CD4-positive, alpha-beta T cell (primary cell): ENCODE data around the gene ADARB2. TPM values are rescaled to one million over a fixed set of nuclear protein-coding genes. Genes with fewer than 3 reads are reported as not detected.

Source experiments
- ATAC-seq: fragments of 200-7000 bp; cut with Tn5 transposase; one replicate; pipeline ENCODE4 v1.10.0; 2022; ENCODE audit warnings: mild to moderate bottlenecking; ENCODE audit not compliant: poor library complexity
- CTCF ChIA-PET: fragments of 350-600 bp; sonication (Branson Sonifier 250); formaldehyde crosslinking; loops from one replicate; lab custom pipeline; 2021; ENCODE audit warnings: antibody characterized with exemption, inconsistent platforms; lab: Charles Lee
- POLR2A ChIA-PET: fragments of 350-600 bp; sonication (Branson Sonifier 250); formaldehyde crosslinking; loops from one replicate; lab custom pipeline; 2021; ENCODE audit warnings: antibody characterized with exemption, inconsistent platforms; lab: Charles Lee
- DNase-seq, 14 experiments: peaks; one replicate each; pipeline ENCODE4 v3.0.0-alpha.2; 2013 to 2020; ENCODE audit warnings: mixed read lengths in 2 of 14
- H3K27ac ChIP-seq, 2 donors: one replicate each; pipeline versions ENCODE4 v1.5.1 to v1.7.0; 2013; ENCODE audit warnings: low read length in 2 of 2, low read depth in 1 of 2, mild to moderate bottlenecking in 1 of 2
- H3K27me3 ChIP-seq, 2 experiments: 1 replicate in 1 of 2; 2 replicates in 1 of 2; pipeline versions ENCODE4 v1.6.1 to v1.7.0; 2013; ENCODE audit warnings: low read length in 2 of 2, control low read depth in 1 of 2, mild to moderate bottlenecking in 1 of 2, moderate library complexity in 1 of 2; ENCODE audit not compliant: insufficient read depth in 2 of 2, control insufficient read depth in 1 of 2
- H3K36me3 ChIP-seq: one replicate; pipeline ENCODE4 v1.6.1; 2013; ENCODE audit warnings: low read length, control low read depth; ENCODE audit not compliant: insufficient read depth
- H3K4me1 ChIP-seq: one replicate; pipeline ENCODE4 v1.6.1; 2013; ENCODE audit warnings: low read length, control low read depth; ENCODE audit not compliant: insufficient read depth
- H3K4me3 ChIP-seq: one replicate; pipeline ENCODE4 v1.5.1; 2013; ENCODE audit warnings: mild to moderate bottlenecking, low read length, moderate library complexity
- H3K9me3 ChIP-seq, 2 experiments: 1 replicate in 1 of 2; 2 replicates in 1 of 2; pipeline versions ENCODE4 v1.6.1 to v1.7.0; 2013; ENCODE audit warnings: low read length in 2 of 2, mild to moderate bottlenecking in 2 of 2, control low read depth in 1 of 2, moderate library complexity in 1 of 2; ENCODE audit not compliant: control insufficient read depth in 1 of 2, insufficient read depth in 1 of 2
- H3K27ac Mint-ChIP-seq: one replicate; pipeline ENCODE4 v1.8.0; 2020; ENCODE audit warnings: mixed read lengths
- H3K27me3 Mint-ChIP-seq: one replicate; pipeline ENCODE4 v1.8.0; 2021; ENCODE audit warnings: mixed read lengths
- H3K36me3 Mint-ChIP-seq: one replicate; pipeline ENCODE4 v1.8.0; 2021; ENCODE audit warnings: low read depth, mixed read lengths
- H3K4me1 Mint-ChIP-seq: one replicate; pipeline ENCODE4 v1.8.0; 2021; ENCODE audit warnings: low read depth, mixed read lengths
- H3K4me3 Mint-ChIP-seq: one replicate; pipeline ENCODE4 v1.8.0; 2020; ENCODE audit warnings: mild to moderate bottlenecking, mixed read lengths
- H3K9me3 Mint-ChIP-seq: one replicate; pipeline ENCODE4 v1.8.0; 2020; ENCODE audit warnings: mixed read lengths
- intact Hi-C, 2 experiments: fragments of 100-400 bp; cut with DNase I in 1 of 2; cut with micrococcal nuclease in 1 of 2; formaldehyde crosslinking; loops; one replicate each; pipeline versions ENCODE4 v1.15.1 to v1.9.0; 2023 to 2025; cut with DNase I, micrococcal nuclease
- total RNA-seq, 174 experiments: library from RNA in 2 of 174; stranded (reverse) in 2 of 174; gene quantifications; one replicate each; pipeline ENCODE4 v1.2.3 and lab custom pipeline; 2021 to 2026
- TF ChIP-seq, protein P1 (sequence below): fragments of 200-600 bp; IDR thresholded peaks from one replicate; pipeline ENCODE4 v1.8.0; 2022; ENCODE audit warnings: antibody characterized with exemption, mild to moderate bottlenecking

ADARB2 gene
- total RNA-seq, 2 experiments from 2014 or later: 0.14 TPM; not detected in 1

- no peak overlapping the region for H3K27ac Mint-ChIP-seq
- ChIA-PET CTCF (no interaction called here), POLR2A (no interaction called here)
- H3K4me1 ChIP-seq: no peaks in the 10 kb centered on the region
- H3K27me3 Mint-ChIP-seq: peaks cover 13% of the 10 kb centered on the region
- H3K4me3 ChIP-seq: no peak overlapping the region
- H3K9me3 ChIP-seq: peaks cover 0 to 7% of the 10 kb centered on the region in 2 experiments
- H3K36me3 ChIP-seq: no peaks in the 10 kb centered on the region
- H3K27me3 ChIP-seq: no peaks in the 10 kb centered on the region
- ATAC-seq: no peak
- H3K4me1 Mint-ChIP-seq: no peaks in the 10 kb centered on the region
- intact Hi-C loops: no loop called here
- DNase-seq: no peak
- TF ChIP-seq, protein P1, sequence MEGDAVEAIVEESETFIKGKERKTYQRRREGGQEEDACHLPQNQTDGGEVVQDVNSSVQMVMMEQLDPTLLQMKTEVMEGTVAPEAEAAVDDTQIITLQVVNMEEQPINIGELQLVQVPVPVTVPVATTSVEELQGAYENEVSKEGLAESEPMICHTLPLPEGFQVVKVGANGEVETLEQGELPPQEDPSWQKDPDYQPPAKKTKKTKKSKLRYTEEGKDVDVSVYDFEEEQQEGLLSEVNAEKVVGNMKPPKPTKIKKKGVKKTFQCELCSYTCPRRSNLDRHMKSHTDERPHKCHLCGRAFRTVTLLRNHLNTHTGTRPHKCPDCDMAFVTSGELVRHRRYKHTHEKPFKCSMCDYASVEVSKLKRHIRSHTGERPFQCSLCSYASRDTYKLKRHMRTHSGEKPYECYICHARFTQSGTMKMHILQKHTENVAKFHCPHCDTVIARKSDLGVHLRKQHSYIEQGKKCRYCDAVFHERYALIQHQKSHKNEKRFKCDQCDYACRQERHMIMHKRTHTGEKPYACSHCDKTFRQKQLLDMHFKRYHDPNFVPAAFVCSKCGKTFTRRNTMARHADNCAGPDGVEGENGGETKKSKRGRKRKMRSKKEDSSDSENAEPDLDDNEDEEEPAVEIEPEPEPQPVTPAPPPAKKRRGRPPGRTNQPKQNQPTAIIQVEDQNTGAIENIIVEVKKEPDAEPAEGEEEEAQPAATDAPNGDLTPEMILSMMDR: no peak
- H3K27ac ChIP-seq: no peak overlapping the region
- H3K4me3 Mint-ChIP-seq: no peak overlapping the region
- H3K36me3 Mint-ChIP-seq: no peaks in the 10 kb centered on the region
- no peaks in the 10 kb centered on the region for H3K9me3 Mint-ChIP-seq
These were observed 463.1 kb downstream of the ADARB2 start for GRCh38 chr10:1274111-1274661.

DNA sequence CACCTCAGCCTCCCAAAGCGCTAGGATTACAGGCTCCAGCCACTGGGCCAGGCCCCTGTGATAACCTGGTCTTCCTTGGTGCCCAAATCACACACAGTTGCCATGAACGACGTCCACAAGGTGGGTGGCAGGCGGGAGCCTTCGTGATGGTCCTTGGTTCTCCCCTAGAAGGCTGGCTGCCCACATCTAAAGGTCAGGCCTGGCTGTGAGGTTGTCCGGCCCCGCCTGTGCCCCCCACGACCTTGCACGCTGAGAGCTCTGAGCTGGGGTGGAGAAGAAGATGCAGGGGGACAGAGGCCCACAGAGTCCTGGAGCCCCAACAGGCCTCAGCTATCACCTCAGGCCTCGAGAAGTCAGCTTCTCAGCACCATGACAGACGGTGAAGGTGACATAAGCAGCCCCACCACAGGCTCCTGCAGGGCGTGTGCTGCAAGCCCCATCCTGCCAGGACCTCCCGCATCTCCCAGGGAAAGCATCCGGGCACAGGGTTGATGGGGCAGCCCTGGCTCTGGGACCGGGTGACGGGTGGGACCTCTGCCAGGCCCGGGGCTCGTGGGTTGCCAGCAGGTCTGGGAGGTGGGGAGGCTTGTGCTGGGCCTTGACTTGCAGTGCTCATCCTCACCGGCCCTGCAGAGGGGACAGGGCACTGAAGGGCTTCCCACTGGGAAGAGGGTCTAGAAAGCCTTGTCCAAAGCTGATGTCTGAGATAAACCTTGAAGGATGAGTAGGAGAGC is 463.8 kb downstream of the ADARB2 start:
- no peak for DNase-seq
- Mint-ChIP-seq H3K27me3 (peaks cover 11% of the 10 kb centered on the region), H3K4me1 (no peaks in the 10 kb centered on the region), H3K4me3 (no peak overlapping the region), H3K9me3 (no peaks in the 10 kb centered on the region), H3K27ac (no peak overlapping the region), H3K36me3 (no peaks in the 10 kb centered on the region)
- Histone ChIP-seq H3K27me3 (no peaks in the 10 kb centered on the region), H3K4me1 (no peaks in the 10 kb centered on the region), H3K36me3 (no peaks in the 10 kb centered on the region), H3K4me3 (no peak overlapping the region), H3K9me3 (peaks cover 0 to 7% of the 10 kb centered on the region in 2 experiments), H3K27ac (no peak overlapping the region)
- intact Hi-C loops: no loop called here
- TF ChIP-seq, protein P1: no peak
- no peak for ATAC-seq
- POLR2A ChIA-PET: no interaction called here
- CTCF ChIA-PET: no interaction called here

- no peak overlapping the region for H3K4me3 Mint-ChIP-seq
- POLR2A ChIA-PET: no interaction called here
- no peaks in the 10 kb centered on the region for H3K36me3 Mint-ChIP-seq
- H3K4me1 ChIP-seq: no peaks in the 10 kb centered on the region
- H3K27me3 Mint-ChIP-seq: peaks cover 8% of the 10 kb centered on the region
- H3K27me3 ChIP-seq: no peaks in the 10 kb centered on the region
- intact Hi-C loops: no loop called here
- ATAC-seq (no peak), DNase-seq (no peak)
- H3K27ac ChIP-seq: no peak overlapping the region
- no peaks in the 10 kb centered on the region for H3K36me3 ChIP-seq
- CTCF ChIA-PET: no interaction called here
- no peaks in the 10 kb centered on the region for H3K9me3 Mint-ChIP-seq
- no peak overlapping the region for H3K4me3 ChIP-seq
- H3K27ac Mint-ChIP-seq: no peak overlapping the region
- TF ChIP-seq, protein P1: no peak
- H3K9me3 ChIP-seq: peaks cover 0 to 7% of the 10 kb centered on the region in 2 experiments
- no peaks in the 10 kb centered on the region for H3K4me1 Mint-ChIP-seq
These were observed 464.6 kb downstream of the ADARB2 start for GRCh38 chr10:1272777-1273161.
